ENCODE results near the gene C1orf35.

Gene C1orf35

DNA sequence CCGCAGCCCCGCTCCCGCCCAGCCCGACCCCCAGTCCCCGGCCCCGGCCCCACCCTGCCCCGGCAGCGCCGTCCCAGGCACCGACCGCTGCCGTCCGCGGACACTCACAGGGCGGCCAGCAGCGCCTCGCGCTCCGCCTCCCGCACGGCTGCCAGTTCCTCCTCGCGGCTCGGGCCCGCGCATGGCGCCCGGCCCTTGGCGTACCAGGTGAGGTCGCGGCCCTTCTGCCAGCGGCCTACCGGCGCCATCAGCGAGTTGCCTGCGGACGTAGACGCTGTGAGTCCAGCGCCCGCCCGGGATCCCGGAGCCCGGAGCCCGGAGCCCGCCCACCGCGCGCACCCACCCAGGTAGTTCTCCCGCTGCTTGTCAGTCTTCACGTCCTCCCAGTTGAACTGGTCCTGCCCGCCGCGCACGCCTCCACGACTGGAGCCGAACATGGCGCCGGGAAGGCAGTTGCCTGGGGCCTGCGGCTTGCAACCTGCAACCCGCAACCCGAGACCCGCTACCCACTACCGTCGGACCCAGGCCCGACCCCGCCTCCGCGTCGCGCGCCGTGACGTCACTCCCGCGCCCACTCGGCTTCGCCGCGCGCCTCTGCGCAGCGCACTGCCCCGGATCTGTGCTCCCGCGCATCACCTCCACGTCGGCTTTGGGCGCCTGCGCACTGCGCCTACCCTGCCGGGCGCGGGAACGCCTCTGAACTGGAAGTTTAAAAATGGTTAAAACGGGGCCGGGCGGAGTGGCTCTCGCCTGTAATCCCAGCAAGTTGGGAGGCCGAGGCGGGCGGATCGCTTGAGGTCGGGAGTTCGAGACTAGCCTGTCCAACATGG is at the start of gene C1orf35:
Gene C1orf35 (minus strand): TSS at position 535 of the 830 bp plus-strand sequence. CDS start 98 bp downstream, at position 437.
- Histone ChIP-seq H4K20me1 (ENCODE audit: insufficient read depth, low read length) (peaks cover 20% of the 10 kb centered on the region), H3K9ac (ENCODE audit: low read length) (peak within 1 kb of the TSS; percentile 87), H3K4me2 (ENCODE audit: low read depth, low read length) (peak within 1 kb of the TSS; percentile 82), H2AFZ (ENCODE audit: low read length) (peak within 1 kb of the TSS; percentile 88), H3K36me3 (replicated peaks; ENCODE audit: insufficient read depth, low read length) (0 out of 2 replicates have a peak, but pooled peaks cover 15% of the 10 kb centered on the region), H3K4me1 (ENCODE audit: low read length) (peaks cover 19% of the 10 kb centered on the region), H3K79me2 (ENCODE audit: low read length) (peaks cover 65% of the 10 kb centered on the region), H3K27ac (ENCODE audit: low read length) (peak within 1 kb of the TSS; percentile 78), H3K9me2 (replicated peaks; ENCODE audit: insufficient read depth, low read length) (no peaks in the 10 kb centered on the region), H3K9me3 (replicated peaks; ENCODE audit: insufficient read depth, low read length) (no peaks in the 10 kb centered on the region), H3F3A (ENCODE audit: insufficient read depth, low read length) (peaks cover 53% of the 10 kb centered on the region), H3K27me3 (replicated peaks; ENCODE audit: insufficient read depth, low read length) (no peaks in the 10 kb centered on the region), H3K4me3 (ENCODE audit: low read length) (peak within 1 kb of the TSS; percentile 90)
- TF ChIP-seq EZH2 (optimal IDR thresholded peaks at IDR 0.05; ENCODE audit: low read depth, low read length) (no peak), EZH2phosphoT487 (IDR thresholded peaks at IDR 0.05; ENCODE audit: low read length) (no peak)
- TF ChIP-seq, protein P1, sequence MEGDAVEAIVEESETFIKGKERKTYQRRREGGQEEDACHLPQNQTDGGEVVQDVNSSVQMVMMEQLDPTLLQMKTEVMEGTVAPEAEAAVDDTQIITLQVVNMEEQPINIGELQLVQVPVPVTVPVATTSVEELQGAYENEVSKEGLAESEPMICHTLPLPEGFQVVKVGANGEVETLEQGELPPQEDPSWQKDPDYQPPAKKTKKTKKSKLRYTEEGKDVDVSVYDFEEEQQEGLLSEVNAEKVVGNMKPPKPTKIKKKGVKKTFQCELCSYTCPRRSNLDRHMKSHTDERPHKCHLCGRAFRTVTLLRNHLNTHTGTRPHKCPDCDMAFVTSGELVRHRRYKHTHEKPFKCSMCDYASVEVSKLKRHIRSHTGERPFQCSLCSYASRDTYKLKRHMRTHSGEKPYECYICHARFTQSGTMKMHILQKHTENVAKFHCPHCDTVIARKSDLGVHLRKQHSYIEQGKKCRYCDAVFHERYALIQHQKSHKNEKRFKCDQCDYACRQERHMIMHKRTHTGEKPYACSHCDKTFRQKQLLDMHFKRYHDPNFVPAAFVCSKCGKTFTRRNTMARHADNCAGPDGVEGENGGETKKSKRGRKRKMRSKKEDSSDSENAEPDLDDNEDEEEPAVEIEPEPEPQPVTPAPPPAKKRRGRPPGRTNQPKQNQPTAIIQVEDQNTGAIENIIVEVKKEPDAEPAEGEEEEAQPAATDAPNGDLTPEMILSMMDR (IDR thresholded peaks at IDR 0.05; ENCODE audit: low read length) = no peak
- DNase-seq = peak; percentile 98

DNA sequence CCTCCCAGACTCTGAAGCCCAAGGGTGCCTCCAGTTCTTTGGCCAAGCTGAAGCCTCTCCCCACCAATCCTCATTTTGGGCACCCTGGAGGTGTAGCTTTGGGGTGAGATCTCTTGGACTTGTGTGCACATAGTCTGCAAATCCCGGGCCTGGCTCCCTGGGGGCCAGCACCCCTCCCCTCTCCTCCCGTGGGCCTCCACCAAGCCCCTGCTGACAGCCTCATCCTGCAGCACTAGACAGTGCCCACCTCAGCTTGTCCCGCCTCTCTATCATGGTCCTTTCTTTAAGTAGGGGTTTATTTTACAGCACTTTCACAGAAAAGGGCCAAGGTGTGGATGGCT is 49.8 kb upstream of the C1orf35 start:
- Histone ChIP-seq H3K9ac (ENCODE audit: low read length) (no peak overlapping the region), H3K79me2 (ENCODE audit: low read length) (peaks cover under 1% of the 10 kb centered on the region; the same call in 1 of the 2 replicates), H2AFZ (ENCODE audit: low read length) (no peak overlapping the region), H4K20me1 (ENCODE audit: insufficient read depth, low read length) (no peaks in the 10 kb centered on the region; the same call in 1 of the 2 replicates), H3K36me3 (replicated peaks; ENCODE audit: insufficient read depth, low read length) (no peaks in the 10 kb centered on the region; the same call in 1 of the 2 replicates), H3K27ac (ENCODE audit: low read length) (no peak overlapping the region), H3K4me1 (ENCODE audit: low read length) (no peaks in the 10 kb centered on the region), H3K4me2 (ENCODE audit: low read depth, low read length) (no peak overlapping the region), H3K4me3 (ENCODE audit: low read length) (no peak overlapping the region), H3K27me3 (replicated peaks; ENCODE audit: insufficient read depth, low read length) (no peaks in the 10 kb centered on the region), H3K9me3 (replicated peaks; ENCODE audit: insufficient read depth, low read length) (no peaks in the 10 kb centered on the region), H3F3A (ENCODE audit: insufficient read depth, low read length) (no peaks in the 10 kb centered on the region), H3K9me2 (replicated peaks; ENCODE audit: insufficient read depth, low read length) (no peaks in the 10 kb centered on the region)
- no peak for DNase-seq
- no peak for TF ChIP-seq EZH2 (optimal IDR thresholded peaks at IDR 0.05; ENCODE audit: low read depth, low read length)
- TF ChIP-seq, protein P1 (IDR thresholded peaks at IDR 0.05; ENCODE audit: low read length) = no peak
- no peak for TF ChIP-seq EZH2phosphoT487 (IDR thresholded peaks at IDR 0.05; ENCODE audit: low read length)

DNA sequence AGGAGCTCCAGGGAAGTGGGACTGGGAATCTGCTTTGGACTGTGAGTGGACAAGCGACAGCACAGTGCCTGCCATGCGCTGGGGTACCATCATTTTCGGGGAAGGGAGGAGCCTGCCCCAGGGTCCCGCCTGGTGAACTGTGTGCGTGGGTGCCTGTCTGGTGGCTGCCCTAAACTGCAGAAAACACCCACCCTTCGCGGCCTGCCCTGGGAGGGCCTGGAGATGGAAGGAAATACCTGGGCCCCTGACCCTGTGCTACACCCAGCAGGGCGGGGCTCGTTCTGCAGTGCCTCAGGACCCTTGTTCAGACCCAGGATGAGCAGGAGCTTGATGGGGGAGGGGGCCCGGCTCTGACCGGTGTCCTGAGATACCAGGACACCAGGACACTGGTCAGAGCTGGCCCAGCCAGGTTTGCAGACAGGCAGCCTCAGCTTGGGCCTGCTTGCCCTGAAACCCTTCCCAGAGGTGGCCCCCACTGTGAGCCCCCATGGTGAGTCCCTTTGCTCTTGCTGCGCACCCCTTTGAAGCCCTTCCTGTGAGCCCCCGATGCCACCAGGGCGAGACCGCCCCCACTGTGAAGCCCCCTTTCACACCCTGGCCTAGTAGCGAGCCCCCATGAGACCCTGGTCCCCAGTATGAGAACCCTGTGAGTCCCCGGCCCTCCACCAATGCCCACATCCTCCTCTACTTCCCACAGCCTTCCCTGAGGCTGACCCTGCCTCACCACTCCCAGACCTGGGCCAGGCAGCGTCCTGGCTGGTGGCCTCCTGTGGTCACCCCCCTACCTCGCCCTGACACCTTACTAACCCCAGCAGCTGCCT is 49.2 kb upstream of the C1orf35 start:
- H2AFZ ChIP-seq (ENCODE audit: low read length) = no peak overlapping the region
- no peak overlapping the region for H3K9ac ChIP-seq (ENCODE audit: low read length)
- H3K27ac ChIP-seq (ENCODE audit: low read length) = no peak overlapping the region
- no peaks in the 10 kb centered on the region for H3F3A ChIP-seq (ENCODE audit: insufficient read depth, low read length)
- H4K20me1 ChIP-seq (ENCODE audit: insufficient read depth, low read length) = no peaks in the 10 kb centered on the region; the same call in 1 of the 2 replicates
- no peaks in the 10 kb centered on the region for H3K9me3 ChIP-seq (replicated peaks; ENCODE audit: insufficient read depth, low read length)
- H3K79me2 ChIP-seq (ENCODE audit: low read length) = peaks cover 4% of the 10 kb centered on the region; the same call in 1 of the 2 replicates
- TF ChIP-seq EZH2 (optimal IDR thresholded peaks at IDR 0.05; ENCODE audit: low read depth, low read length) (no peak), EZH2phosphoT487 (IDR thresholded peaks at IDR 0.05; ENCODE audit: low read length) (no peak)
- H3K27me3 ChIP-seq (replicated peaks; ENCODE audit: insufficient read depth, low read length) = no peaks in the 10 kb centered on the region
- no peak overlapping the region for H3K4me3 ChIP-seq (ENCODE audit: low read length)
- no peaks in the 10 kb centered on the region; the same call in 1 of the 2 replicates for H3K36me3 ChIP-seq (replicated peaks; ENCODE audit: insufficient read depth, low read length)
- H3K4me2 ChIP-seq (ENCODE audit: low read depth, low read length) = no peak overlapping the region
- no peak for DNase-seq
- no peaks in the 10 kb centered on the region for H3K9me2 ChIP-seq (replicated peaks; ENCODE audit: insufficient read depth, low read length)
- H3K4me1 ChIP-seq (ENCODE audit: low read length) = no peaks in the 10 kb centered on the region
